Urinary bladder (tissue), 4 donors: ENCODE results near the gene MYL5. TPM values are rescaled to one million over a fixed set of nuclear protein-coding genes. Genes with fewer than 3 reads are reported as not detected.
"Not testable (repeated sequence)": the region's sequence is repeated elsewhere in the genome, so short reads cannot be mapped to it uniquely, and the experiment has no call there.

ENCODE experiments used
- DNase-seq: peaks from one replicate; pipeline ENCODE4 v3.0.0-alpha.2; 2015; ENCODE audit errors: extremely low spot score
- H3K27ac ChIP-seq: one replicate; pipeline ENCODE4 v1.5.1; 2013; ENCODE audit warnings: low read depth, mild to moderate bottlenecking, moderate library complexity
- H3K36me3 ChIP-seq: one replicate; pipeline ENCODE4 v1.6.1; 2013; ENCODE audit warnings: mild to moderate bottlenecking, moderate library complexity; ENCODE audit not compliant: insufficient read depth
- H3K4me1 ChIP-seq: one replicate; pipeline ENCODE4 v1.6.1; 2013; ENCODE audit warnings: mild to moderate bottlenecking, moderate library complexity; ENCODE audit not compliant: insufficient read depth
- H3K4me3 ChIP-seq: one replicate; pipeline ENCODE4 v1.5.1; 2013; ENCODE audit warnings: low read depth, low read length
- WGBS: extraction: QIAGEN DNeasy Blood & Tissue Kit; methylation state at CpG from one replicate; pipeline ENCODE4 v1.1.7; 2013; 5-methylcytosine and 5-hydroxymethylcytosine counted together
- polyA plus RNA-seq: library from polyadenylated mRNA; stranded (reverse); fragments of 200-250 nt; gene quantifications from one replicate; pipeline ENCODE4 v1.2.3, GENCODE V29; 2013
- total RNA-seq: library from RNA; depleted of rRNA; stranded (reverse); fragments of >200 nt; gene quantifications from one replicate; pipeline ENCODE4 v1.2.3, GENCODE V29; 2014
- donor health status: healthy with polysubstance abuse.
- donor health status: healthy.

Gene MYL5
- total and polyA plus RNA-seq, 2 donors: 7.1 to 11.8 TPM

GRCh38 chr4:726235-726787 is 52.0 kb downstream of the MYL5 start:
- H3K36me3 ChIP-seq: no peaks in the 10 kb centered on the region
- no peak overlapping the region for H3K4me3 ChIP-seq
- DNase-seq: no peak
- WGBS: 37% methylated on average over 16 of the region's 16 CpGs
- H3K27ac ChIP-seq: no peak overlapping the region
- H3K4me1 ChIP-seq: no peaks in the 10 kb centered on the region

DNA sequence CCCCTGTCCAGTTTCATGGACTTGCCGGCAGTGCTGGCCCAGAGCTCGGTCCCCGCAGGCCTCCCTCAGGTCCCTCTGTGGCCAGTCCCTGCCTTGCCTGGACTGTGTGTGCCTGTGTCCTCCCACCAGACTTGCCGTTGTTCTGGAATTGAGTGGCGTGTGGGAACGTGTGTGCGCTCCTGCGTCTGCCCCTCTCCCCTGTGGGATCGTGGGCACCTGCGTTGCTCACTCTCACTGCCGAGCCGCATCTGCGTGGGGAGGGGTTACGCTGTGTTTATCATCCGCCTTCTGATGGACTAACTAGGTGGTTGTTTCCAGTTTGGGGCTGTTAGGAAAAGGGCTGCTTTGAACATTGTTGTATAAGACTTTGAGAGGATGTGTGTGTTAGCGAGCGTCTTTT is 52.5 kb downstream of the MYL5 start:
- Histone ChIP-seq H3K4me3 (no peak overlapping the region), H3K36me3 (no peaks in the 10 kb centered on the region), H3K27ac (peak overlapping the region; percentile 11), H3K4me1 (no peaks in the 10 kb centered on the region)
- WGBS: 66% methylated on average over 17 of the region's 17 CpGs
- no peak for DNase-seq

GRCh38 chr4:727576-727975 is 53.2 kb downstream of the MYL5 start:
- Histone ChIP-seq H3K4me1 (no peaks in the 10 kb centered on the region), H3K4me3 (no peak overlapping the region), H3K27ac (no peak overlapping the region), H3K36me3 (no peaks in the 10 kb centered on the region)
- WGBS: 79% methylated on average over 6 of the region's 6 CpGs
- no peak for DNase-seq

DNA sequence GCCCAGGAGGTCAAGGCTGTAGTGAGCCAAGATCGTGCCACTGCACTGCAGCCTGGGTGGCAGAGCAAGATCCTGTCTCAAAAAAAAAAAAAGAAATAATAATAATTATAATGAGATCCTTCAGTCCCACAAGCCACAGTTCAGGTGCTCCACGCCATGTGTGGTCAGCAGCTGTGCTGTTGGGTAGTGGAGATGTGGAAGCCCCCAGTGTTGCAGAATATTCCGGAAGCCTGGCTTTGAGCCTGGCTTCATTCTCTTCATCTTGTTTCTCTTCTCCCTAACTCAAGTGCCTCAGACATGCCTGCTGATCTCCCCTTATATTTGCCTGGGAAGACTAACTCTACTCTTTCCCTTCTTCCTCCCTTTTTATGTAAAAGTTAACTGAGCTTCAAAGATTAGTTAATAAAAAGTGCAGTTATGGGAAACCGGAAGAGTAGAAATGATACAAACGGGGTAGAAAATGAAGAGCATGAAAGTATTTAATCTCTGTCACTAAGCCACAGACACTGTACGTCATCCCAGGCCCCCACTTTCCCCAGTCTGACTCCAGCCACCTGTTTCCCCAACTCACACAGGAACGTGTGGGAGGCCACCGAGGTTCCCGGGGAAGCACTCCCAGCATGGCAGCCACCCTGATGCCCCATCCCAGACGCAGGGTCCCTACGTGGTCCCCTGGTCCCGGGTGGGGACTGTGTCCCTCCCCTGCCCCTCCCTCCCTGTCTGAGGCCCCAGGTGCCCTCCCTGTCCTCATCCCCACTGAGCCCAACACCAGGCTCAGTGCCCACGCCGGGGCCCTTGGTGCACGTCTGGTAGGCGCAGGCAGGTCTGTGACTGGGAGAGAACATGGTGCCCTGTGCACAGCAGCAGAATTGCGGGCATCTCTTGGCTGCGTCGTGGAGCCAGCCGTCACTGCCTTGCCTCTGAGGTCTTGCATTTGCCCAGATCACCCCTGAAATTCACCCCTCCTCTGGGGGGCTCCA is 55.3 kb downstream of the MYL5 start:
- no peak overlapping the region for H3K27ac ChIP-seq
- no peak for DNase-seq
- no peaks in the 10 kb centered on the region for H3K4me1 ChIP-seq
- no peaks in the 10 kb centered on the region for H3K36me3 ChIP-seq
- no peak overlapping the region for H3K4me3 ChIP-seq
- WGBS: 93% methylated on average over 20 of the region's 20 CpGs

DNA sequence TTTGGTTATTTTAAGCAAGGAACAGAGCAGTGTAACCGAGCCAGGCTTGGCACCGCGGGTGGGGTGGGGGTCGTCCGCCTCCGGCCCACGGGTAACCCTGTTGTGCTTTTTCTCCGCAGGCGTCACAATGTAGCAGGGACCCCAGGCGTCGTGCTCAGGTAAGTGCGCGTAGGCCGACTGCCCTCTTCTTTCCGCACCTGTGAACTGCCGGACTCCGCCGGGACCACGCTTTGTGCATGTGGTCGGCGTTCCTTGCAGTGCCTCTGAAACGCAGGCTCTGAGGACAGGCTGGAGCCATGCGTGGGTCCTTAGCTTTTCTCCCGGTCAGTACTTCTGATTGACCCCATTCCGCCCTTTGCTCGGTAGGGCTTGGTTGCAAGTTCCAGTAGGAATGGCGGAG is 56.2 kb downstream of the MYL5 start:
- H3K36me3 ChIP-seq: peaks cover 5% of the 10 kb centered on the region

DNA sequence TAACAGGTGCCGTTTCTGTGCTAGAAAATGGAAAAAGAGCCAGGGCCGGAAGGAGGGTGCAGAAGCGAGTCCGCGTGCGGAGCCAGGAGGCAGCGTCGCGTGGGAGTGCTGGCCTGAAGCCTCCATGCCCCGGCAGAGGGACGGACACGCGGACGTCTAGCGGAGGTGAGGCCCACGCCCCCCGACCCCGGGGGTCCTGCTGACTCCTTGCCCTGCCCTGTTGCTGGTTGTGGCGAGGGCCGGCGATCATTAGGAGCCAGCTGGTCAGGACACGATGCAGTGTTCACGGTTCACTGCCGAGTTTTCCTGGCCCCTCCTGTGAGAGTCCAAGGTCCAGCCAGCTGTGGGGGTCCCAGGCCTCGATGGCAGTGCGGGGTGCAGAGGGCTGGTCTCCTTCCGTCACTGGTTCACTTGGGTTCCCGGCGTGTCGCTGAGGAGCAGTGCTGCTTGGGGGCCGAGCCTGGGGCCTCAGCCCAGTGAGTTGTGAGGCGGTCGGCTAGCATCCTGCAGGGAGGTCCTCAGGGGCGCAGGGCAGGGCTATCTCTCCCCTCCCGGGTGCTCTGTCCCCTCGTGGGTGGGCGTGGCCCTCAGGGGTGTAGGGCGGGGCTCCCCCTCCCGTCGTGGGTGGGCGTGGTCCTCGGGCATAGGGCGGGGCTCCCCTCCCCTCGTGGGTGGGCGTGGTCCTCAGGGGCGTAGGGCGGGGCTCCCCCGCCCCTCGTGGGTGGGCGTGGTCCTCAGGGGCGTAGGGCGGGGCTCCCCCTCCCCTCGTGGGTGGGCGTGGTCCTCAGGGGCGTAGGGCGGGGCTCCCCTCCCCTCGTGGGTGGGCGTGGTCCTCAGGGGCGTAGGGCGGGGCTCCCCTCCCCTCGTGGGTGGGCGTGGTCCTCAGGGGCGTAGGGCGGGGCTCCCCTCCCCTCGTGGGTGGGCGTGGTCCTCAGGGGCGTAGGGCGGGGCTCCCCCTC is 56.9 kb downstream of the MYL5 start:
- WGBS: 94% methylated on average over 52 of the region's 68 CpGs
- H3K27ac ChIP-seq, DNase-seq, H3K36me3 ChIP-seq, H3K4me1 ChIP-seq, H3K4me3 ChIP-seq: not testable (repeated sequence)

More for the DNA sequence above, 56.2 kb downstream of the MYL5 start:
- H3K4me3 ChIP-seq: no peak overlapping the region
- 97% methylated on average over 27 of the region's 27 CpGs for WGBS
- no peak overlapping the region for H3K27ac ChIP-seq
- H3K4me1 ChIP-seq: no peaks in the 10 kb centered on the region
- DNase-seq: no peak

Other genes with a start within 250 kb of the MYL5 start
- gene ZNF721, start 175.4 kb upstream of the MYL5 start, total RNA-seq: 56.5 TPM
- gene ZNF721, start 175.4 kb upstream of the MYL5 start, polyA plus RNA-seq: 12.4 TPM
- gene PIGG, start 175.3 kb upstream of the MYL5 start, total RNA-seq: 38.8 TPM
- gene PIGG, start 175.3 kb upstream of the MYL5 start, polyA plus RNA-seq: 35.9 TPM
- gene TMEM271, start 98.2 kb upstream of the MYL5 start, total RNA-seq: 0.21 TPM
- not detected for gene TMEM271, start 98.2 kb upstream of the MYL5 start, polyA plus RNA-seq
- gene PDE6B, start 49.0 kb upstream of the MYL5 start, total RNA-seq: 6.2 TPM
- gene PDE6B, start 49.0 kb upstream of the MYL5 start, polyA plus RNA-seq: 4.1 TPM
- 160 TPM for gene ATP5ME, start 266 bp upstream of the MYL5 start, total RNA-seq
- gene ATP5ME, start 266 bp upstream of the MYL5 start, polyA plus RNA-seq: 430 TPM
- gene SLC49A3, start 14.6 kb downstream of the MYL5 start, total RNA-seq: 2.1 TPM
- gene SLC49A3, start 14.6 kb downstream of the MYL5 start, polyA plus RNA-seq: 7.9 TPM
- gene PCGF3, start 31.3 kb downstream of the MYL5 start, total RNA-seq: 52.6 TPM
- 36.1 TPM for gene PCGF3, start 31.3 kb downstream of the MYL5 start, polyA plus RNA-seq
- gene CPLX1, start 151.6 kb downstream of the MYL5 start, total RNA-seq: 0.48 TPM
- gene CPLX1, start 151.6 kb downstream of the MYL5 start, polyA plus RNA-seq: 3.6 TPM